H9 (cell line): ENCODE results near the gene PLAGL1. TPM values are rescaled to one million over a fixed set of nuclear protein-coding genes. Genes with fewer than 3 reads are reported as not detected.
A peak's percentile ranks its signal among the peaks of the same experiment; 100 is the strongest.

ENCODE experiments used
- DNase-seq: peaks from one replicate; pipeline ENCODE4 v3.0.0-alpha.2; 2017
- H2AFZ ChIP-seq: one replicate; pipeline ENCODE4 v1.6.1; 2013; ENCODE audit warnings: mild to moderate bottlenecking, low read length, control low read depth, moderate library complexity
- H2AK5ac ChIP-seq: 2 replicates; pipeline ENCODE4 v1.6.1; 2013; ENCODE audit warnings: low read length, control low read depth, mixed read lengths; ENCODE audit not compliant: insufficient read length
- H2BK120ac ChIP-seq: one replicate; pipeline ENCODE4 v1.6.1; 2013; ENCODE audit warnings: low read depth, mild to moderate bottlenecking, low read length, control low read depth, inconsistent platforms; ENCODE audit not compliant: poor library complexity, severe bottlenecking
- H2BK12ac ChIP-seq: 2 replicates; pipeline ENCODE4 v1.6.1; 2013; ENCODE audit warnings: low read length, control low read depth, mixed read lengths, low read depth; ENCODE audit not compliant: insufficient read length
- H2BK15ac ChIP-seq: 2 replicates; pipeline ENCODE4 v1.6.1; 2013; ENCODE audit warnings: low read depth, low read length, control low read depth
- H2BK20ac ChIP-seq: one replicate; pipeline ENCODE4 v1.6.1; 2013; ENCODE audit warnings: low read depth, mild to moderate bottlenecking, low read length, control low read depth, inconsistent platforms; ENCODE audit not compliant: poor library complexity, severe bottlenecking
- H2BK5ac ChIP-seq: 2 replicates; pipeline ENCODE4 v1.6.1; 2013; ENCODE audit warnings: low read length, control low read depth, mixed read lengths; ENCODE audit not compliant: insufficient read length
- H3K14ac ChIP-seq: 2 replicates; pipeline ENCODE4 v1.6.1; 2013; ENCODE audit warnings: low read length, control low read depth; ENCODE audit not compliant: insufficient read depth
- H3K18ac ChIP-seq: 2 replicates; pipeline ENCODE4 v1.6.1; 2013; ENCODE audit warnings: low read depth, mild to moderate bottlenecking, mixed read lengths, low read length, control low read depth; ENCODE audit not compliant: insufficient read length
- H3K23ac ChIP-seq: 2 replicates; pipeline ENCODE4 v1.6.1; 2013; ENCODE audit warnings: low read length, control low read depth, mixed read lengths, low read depth; ENCODE audit not compliant: insufficient read length
- H3K23me2 ChIP-seq: 2 replicates; pipeline ENCODE4 v1.6.1; 2013; ENCODE audit warnings: low read depth, mild to moderate bottlenecking, mixed read lengths, low read length, control low read depth; ENCODE audit not compliant: insufficient read length, poor library complexity, severe bottlenecking
- H3K27ac ChIP-seq: 2 replicates; pipeline ENCODE4 v1.5.1; 2013; ENCODE audit warnings: low read length, control low read depth, mixed read lengths, low read depth; ENCODE audit not compliant: insufficient read length
- H3K27me3 ChIP-seq: 2 replicates; pipeline ENCODE4 v1.6.1; 2013; ENCODE audit warnings: low read length, control low read depth, inconsistent platforms; ENCODE audit not compliant: insufficient read depth
- H3K4ac ChIP-seq: 2 replicates; pipeline ENCODE4 v1.6.1; 2013; ENCODE audit warnings: low read depth, mild to moderate bottlenecking, control low read depth, inconsistent platforms, low read length, moderate library complexity
- H3K4me1 ChIP-seq: 2 replicates; pipeline ENCODE4 v1.6.1; 2013; ENCODE audit warnings: low read length, control low read depth, inconsistent platforms; ENCODE audit not compliant: insufficient read depth
- H3K4me2 ChIP-seq: 2 replicates; pipeline ENCODE4 v1.6.1; 2013; ENCODE audit warnings: low read length, control low read depth, mixed read lengths; ENCODE audit not compliant: insufficient read length, insufficient read depth
- H3K56ac ChIP-seq: 2 replicates; pipeline ENCODE4 v1.6.1; 2013; ENCODE audit warnings: low read depth, mild to moderate bottlenecking, mixed read lengths, low read length, control low read depth; ENCODE audit not compliant: insufficient read length
- H3K79me1 ChIP-seq: 2 replicates; pipeline ENCODE4 v1.6.1; 2013; ENCODE audit warnings: low read depth, mild to moderate bottlenecking, moderate library complexity, low read length, control low read depth, inconsistent platforms; ENCODE audit not compliant: insufficient read depth, poor library complexity, severe bottlenecking
- H3K79me2 ChIP-seq: 2 replicates; pipeline ENCODE4 v1.6.1; 2013; ENCODE audit warnings: low read length, control low read depth, inconsistent platforms; ENCODE audit not compliant: insufficient read depth
- H3K9ac ChIP-seq: 2 replicates; pipeline ENCODE4 v1.6.1; 2013; ENCODE audit warnings: low read length, control low read depth, mixed read lengths; ENCODE audit not compliant: insufficient read length; ENCODE audit errors: extremely low read depth
- H3K9me3 ChIP-seq: one replicate; pipeline ENCODE4 v1.6.1; 2013; ENCODE audit warnings: low read depth, low read length, inconsistent platforms; ENCODE audit not compliant: control insufficient read depth
- H3T11ph ChIP-seq: one replicate; pipeline ENCODE4 v1.6.1; 2013; ENCODE audit warnings: mild to moderate bottlenecking, low read length, control low read depth, inconsistent platforms
- H4K20me1 ChIP-seq: one replicate; pipeline ENCODE4 v1.6.1; 2013; ENCODE audit not compliant: control insufficient read depth, insufficient read length, insufficient read depth
- H4K5ac ChIP-seq: 2 replicates; pipeline ENCODE4 v1.6.1; 2013; ENCODE audit warnings: low read depth, mild to moderate bottlenecking, mixed read lengths, low read length, control low read depth; ENCODE audit not compliant: insufficient read length
- H4K8ac ChIP-seq: replicated peaks from 2 replicates; pipeline ENCODE4 v1.6.1; 2013; ENCODE audit warnings: low read length, control low read depth, mixed read lengths, low read depth; ENCODE audit not compliant: insufficient read length
- H4K91ac ChIP-seq: 2 replicates; pipeline ENCODE4 v1.6.1; 2013; ENCODE audit warnings: low read depth, mild to moderate bottlenecking, moderate library complexity, mixed read lengths, low read length, control low read depth; ENCODE audit not compliant: insufficient read length
- H3K27ac Mint-ChIP-seq, 3 experiments: 2 replicates in 2 of 3; 3 replicates in 1 of 3; pipeline ENCODE4 v1.8.0; 2020 to 2021; ENCODE audit warnings: mixed read lengths in 3 of 3, mild to moderate bottlenecking in 1 of 3, moderate library complexity in 1 of 3
- H3K27me3 Mint-ChIP-seq: 2 replicates; pipeline ENCODE4 v1.8.0; 2021; ENCODE audit warnings: low read depth, mild to moderate bottlenecking, moderate library complexity, mixed read lengths
- H3K36me3 Mint-ChIP-seq, 3 experiments: 2 replicates in 2 of 3; 3 replicates in 1 of 3; pipeline ENCODE4 v1.8.0; 2020 to 2021; ENCODE audit warnings: low read depth in 3 of 3, mixed read lengths in 3 of 3; ENCODE audit not compliant: insufficient read depth in 1 of 3
- H3K4me1 Mint-ChIP-seq, 2 experiments: 2 replicates each; pipeline ENCODE4 v1.8.0; 2020; ENCODE audit warnings: mixed read lengths in 2 of 2
- H3K4me3 Mint-ChIP-seq, 2 experiments: 2 replicates in 1 of 2; 3 replicates in 1 of 2; pipeline ENCODE4 v1.8.0; 2020 to 2021; ENCODE audit warnings: mild to moderate bottlenecking in 2 of 2, mixed read lengths in 2 of 2, moderate library complexity in 1 of 2
- H3K9me3 Mint-ChIP-seq, 2 experiments: 2 replicates in 1 of 2; 3 replicates in 1 of 2; pipeline ENCODE4 v1.8.0; 2020; ENCODE audit warnings: mild to moderate bottlenecking in 2 of 2, mixed read lengths in 2 of 2, moderate library complexity in 1 of 2
- CTCF ChIP-seq: fragments of 200-600 bp; sonication (generic); conservative IDR thresholded peaks from 3 replicates; pipeline ENCODE4 v1.8.0; 2021; ENCODE audit warnings: antibody characterized with exemption, mild to moderate bottlenecking
- WGBS: extraction: QIAGEN DNeasy Blood & Tissue Kit; methylation state at CpG from one replicate; pipeline ENCODE4 v1.1.7; 2013; ENCODE audit warnings: missing lambda C conversion rate, low lambda C conversion rate, mixed read lengths; ENCODE audit not compliant: insufficient read length; ENCODE audit errors: extremely low coverage; 5-methylcytosine and 5-hydroxymethylcytosine counted together
- total RNA-seq: library from RNA; stranded (reverse); gene quantifications from 2 replicates; pipeline ENCODE4 v1.2.1, GENCODE V29; 2021

PLAGL1 gene
- total RNA-seq, 1 experiment from 2014 or later, result 1.9 TPM

GRCh38 chr6:144006736-144007477 lies 1.2 kb downstream of the PLAGL1 start:
- no peak overlapping the region for H4K91ac ChIP-seq
- DNase-seq, result no peak
- H3K4me3 Mint-ChIP-seq, result peak overlapping the region; percentile 53 to 72
- H3K79me1 ChIP-seq, result no peaks in the 10 kb centered on the region
- H2BK5ac ChIP-seq, result no peak overlapping the region
- no peak overlapping the region for H3K56ac ChIP-seq
- no peak overlapping the region for H3K18ac ChIP-seq
- H3T11ph ChIP-seq, result no peak overlapping the region
- H3K4ac ChIP-seq, result no peak overlapping the region
- H4K8ac ChIP-seq, result no peak overlapping the region
- H3K79me2 ChIP-seq, result no peaks in the 10 kb centered on the region
- H2BK15ac ChIP-seq, result no peak overlapping the region
- no peak overlapping the region for H3K27ac ChIP-seq
- peaks cover 23% of the 10 kb centered on the region for H3K27me3 ChIP-seq
- no peak overlapping the region for H2BK12ac ChIP-seq
- peaks cover 0 to 4% of the 10 kb centered on the region in 2 experiments; a peak in 2 of 4 replicates for H3K4me1 Mint-ChIP-seq
- no peak overlapping the region for H3K14ac ChIP-seq
- H3K27me3 Mint-ChIP-seq, result peaks cover 63% of the 10 kb centered on the region
- no peak overlapping the region for H2AFZ ChIP-seq
- H3K9me3 Mint-ChIP-seq, result peaks cover 21 to 28% of the 10 kb centered on the region in 2 experiments
- no peaks in the 10 kb centered on the region for H3K9me3 ChIP-seq
- no peak overlapping the region for H3K4me2 ChIP-seq
- no peak overlapping the region for H2BK120ac ChIP-seq
- H2AK5ac ChIP-seq, result no peak overlapping the region
- H3K36me3 Mint-ChIP-seq, result peaks cover 3 to 13% (median 9%) of the 10 kb centered on the region in 3 experiments; a peak in 6 of 7 replicates
- H3K23me2 ChIP-seq, result peaks cover 7% of the 10 kb centered on the region
- no peak overlapping the region for H3K9ac ChIP-seq
- no peak overlapping the region for H4K5ac ChIP-seq
- no peaks in the 10 kb centered on the region for H3K4me1 ChIP-seq
- no peak overlapping the region for H3K27ac Mint-ChIP-seq
- TF ChIP-seq CTCF, result no peak
- H2BK20ac ChIP-seq, result no peak overlapping the region
- WGBS, result no CpG with 5 or more reads among the region's 21 CpGs
- H4K20me1 ChIP-seq, result no peaks in the 10 kb centered on the region
- H3K23ac ChIP-seq, result no peak overlapping the region
